HG03354 (cell line): Measurements from ENCODE around the gene PADI6.
"Not testable (repeated sequence)": the region's sequence is repeated elsewhere in the genome, so short reads cannot be mapped to it uniquely, and the experiment has no call there.

Source experiments
- ATAC-seq: cut with Tn5 transposase; IDR thresholded peaks from one replicate; pipeline ENCODE4 v1.9.1; 2021; ENCODE audit warnings: mild to moderate bottlenecking; ENCODE audit not compliant: unreplicated experiment, poor library complexity, severe bottlenecking

The PADI6 gene

GRCh38 chr1:17371896-17372295, at the start of gene PADI6:
Gene PADI6 (plus strand): TSS chr1:17372196. CDS start chr1:17372246, 50 bp downstream.
- ATAC-seq, result no peak

DNA sequence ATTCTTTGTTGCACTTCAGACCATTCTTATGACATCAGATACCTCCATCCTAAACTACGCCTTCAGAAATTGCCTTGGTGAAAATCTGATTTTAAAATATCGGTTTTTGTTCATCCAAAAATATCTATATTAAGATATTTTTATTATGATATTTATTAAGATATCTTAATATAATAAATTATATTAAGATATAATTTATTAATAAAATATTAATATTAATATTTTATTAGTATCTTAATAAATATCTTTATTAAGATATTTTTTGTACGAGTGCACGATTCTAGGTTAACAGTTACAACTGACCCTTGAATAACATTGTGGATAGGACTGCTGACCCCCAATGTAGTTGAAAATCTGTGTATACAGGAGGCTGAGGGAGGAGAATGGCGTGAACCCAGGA, 43.1 kb upstream of the PADI6 start:
- ATAC-seq, result no peak

DNA sequence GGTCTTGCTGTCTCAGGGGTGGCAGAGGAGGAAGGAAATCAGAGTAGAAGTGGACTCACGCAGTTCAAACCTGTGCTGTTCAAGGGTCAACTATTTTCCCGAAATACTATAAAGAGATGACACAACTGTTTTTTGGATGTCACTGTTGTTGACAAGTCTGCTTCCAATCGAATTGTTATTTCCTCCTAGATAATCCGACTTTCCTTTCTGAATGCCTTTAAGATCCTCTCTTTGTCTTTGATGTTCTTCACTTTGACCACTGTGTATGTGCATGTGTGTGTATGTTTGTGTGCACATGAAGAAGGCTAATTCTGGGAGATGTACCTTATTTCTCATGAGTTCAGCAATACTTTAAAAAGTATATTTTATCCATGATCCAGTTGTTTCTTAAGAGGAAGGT, 42.4 kb upstream of the PADI6 start:
- ATAC-seq, result no peak

GRCh38 chr1:17330856-17331255, 41.1 kb upstream of the PADI6 start:
- no peak for ATAC-seq

DNA sequence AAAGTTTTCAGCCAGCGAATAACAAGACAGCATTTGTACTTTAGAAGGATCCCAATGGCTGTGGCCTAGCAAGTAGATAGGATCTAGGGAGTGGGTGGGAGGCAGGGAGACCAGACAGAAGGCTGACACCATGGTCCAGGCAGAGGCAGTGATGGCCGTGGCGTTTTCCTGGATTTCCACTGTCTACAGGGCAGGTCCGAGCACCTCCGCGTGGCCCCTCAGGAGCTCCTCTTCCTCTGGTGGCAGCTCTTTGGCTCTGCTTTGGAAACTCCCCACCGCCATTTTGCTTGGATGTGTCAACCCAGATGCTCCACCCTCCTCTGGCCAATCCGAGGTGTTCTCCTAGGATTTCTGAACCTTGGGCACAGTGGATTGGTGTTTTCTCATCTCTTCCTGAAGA, 38.9 kb upstream of the PADI6 start:
- ATAC-seq, result no peak

DNA sequence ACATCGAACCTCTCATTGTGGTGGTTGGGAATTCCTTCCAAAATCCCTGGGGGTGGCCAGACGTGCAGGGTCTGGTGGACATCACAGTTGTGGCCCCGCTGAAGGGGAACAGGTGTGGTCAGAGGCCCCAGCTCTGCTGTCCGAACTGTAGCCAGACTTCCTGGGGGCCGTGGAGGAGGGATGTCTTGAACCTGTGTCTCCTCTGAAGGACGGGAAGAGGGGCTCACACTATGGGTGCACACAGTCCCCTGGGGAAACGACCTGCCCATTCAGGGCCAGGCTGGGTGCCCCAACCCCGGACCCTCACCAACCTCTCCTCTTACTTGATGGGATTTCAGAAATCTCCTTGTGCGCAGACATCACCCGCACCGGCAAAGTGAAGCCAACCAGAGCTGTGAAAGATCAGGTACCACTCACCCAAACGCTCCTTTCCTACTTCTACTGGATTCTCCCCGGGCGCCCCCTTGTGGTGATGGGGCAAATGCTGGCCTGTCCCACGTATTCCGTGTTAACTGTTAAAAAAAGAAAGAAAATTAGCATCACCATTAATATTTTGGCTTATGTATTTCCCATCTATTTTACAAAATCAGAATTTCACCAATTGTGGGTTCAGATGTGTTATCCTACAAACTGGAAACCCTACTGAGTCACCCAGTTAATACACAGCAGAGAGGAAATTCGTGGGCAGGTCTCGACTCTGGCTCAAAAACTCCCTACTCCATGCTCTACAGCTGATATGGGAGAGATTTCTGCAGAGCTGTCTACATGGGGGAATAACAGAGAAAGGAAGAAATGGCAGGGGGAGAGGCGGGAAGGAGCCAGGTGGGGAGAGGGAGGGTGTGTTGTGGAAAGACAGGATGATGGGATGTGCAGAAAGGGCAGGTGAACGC, 35.9 kb upstream of the PADI6 start:
- no peak for ATAC-seq

DNA sequence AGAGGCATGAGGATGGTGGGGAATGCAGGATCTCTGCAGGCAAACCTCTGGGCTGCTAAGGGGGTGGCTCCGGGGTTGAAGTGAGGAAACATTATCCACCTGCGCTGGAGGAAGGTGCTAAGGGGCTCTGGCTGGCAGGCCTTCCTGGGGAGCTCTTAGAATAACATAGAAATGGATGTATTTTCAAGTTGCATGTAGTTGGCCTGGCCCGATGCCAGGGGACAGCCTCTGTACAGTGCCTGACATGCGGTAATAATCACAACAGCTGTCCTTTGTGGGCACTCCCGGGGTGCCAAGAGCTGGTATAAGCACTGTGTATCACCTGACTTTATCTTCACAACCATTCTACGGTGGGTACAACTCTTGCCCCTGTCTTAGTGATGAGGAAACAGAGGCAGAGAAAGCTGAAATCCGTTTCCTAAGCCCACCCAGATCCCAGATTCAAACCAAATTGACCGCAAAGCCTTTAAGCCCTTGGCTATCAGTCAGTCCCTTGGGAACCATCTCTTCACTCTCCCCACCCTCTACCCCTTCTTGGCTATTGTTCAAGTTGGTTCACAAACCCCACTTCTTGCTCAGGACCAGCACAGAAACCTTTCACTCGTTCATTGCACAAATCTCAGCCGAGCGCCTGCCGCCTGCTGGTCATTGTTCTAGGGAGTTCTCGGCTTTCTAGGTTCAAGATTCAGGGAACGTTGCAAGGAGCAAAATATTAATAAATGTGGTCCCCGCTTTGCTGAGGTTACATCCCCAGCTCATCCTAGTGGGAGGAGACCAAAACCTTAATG, 33.1 kb upstream of the PADI6 start:
- no peak for ATAC-seq

- no peak for ATAC-seq
These were observed 32.5 kb upstream of the PADI6 start for GRCh38 chr1:17339521-17339920.

DNA sequence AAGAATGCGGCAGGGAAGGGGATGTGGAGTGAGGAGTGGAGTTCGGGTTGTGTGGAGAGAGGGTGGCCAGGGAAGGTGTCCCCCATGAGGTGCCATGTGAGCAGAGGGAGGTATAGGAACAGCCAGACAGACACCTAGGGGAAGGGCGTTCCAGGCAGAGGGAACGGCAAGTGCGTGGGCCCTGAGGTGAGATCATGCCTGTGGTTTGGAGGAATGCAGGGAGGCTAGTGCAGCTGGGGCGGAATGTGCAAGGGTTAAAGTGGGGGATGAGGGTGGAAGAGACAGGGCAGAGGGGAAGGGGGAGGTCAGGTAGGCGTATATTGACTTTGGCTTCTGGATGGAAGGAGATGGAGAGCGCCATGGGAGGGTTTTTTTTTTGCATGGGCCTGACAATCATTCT, 31.6 kb upstream of the PADI6 start:
- ATAC-seq, result no peak

DNA sequence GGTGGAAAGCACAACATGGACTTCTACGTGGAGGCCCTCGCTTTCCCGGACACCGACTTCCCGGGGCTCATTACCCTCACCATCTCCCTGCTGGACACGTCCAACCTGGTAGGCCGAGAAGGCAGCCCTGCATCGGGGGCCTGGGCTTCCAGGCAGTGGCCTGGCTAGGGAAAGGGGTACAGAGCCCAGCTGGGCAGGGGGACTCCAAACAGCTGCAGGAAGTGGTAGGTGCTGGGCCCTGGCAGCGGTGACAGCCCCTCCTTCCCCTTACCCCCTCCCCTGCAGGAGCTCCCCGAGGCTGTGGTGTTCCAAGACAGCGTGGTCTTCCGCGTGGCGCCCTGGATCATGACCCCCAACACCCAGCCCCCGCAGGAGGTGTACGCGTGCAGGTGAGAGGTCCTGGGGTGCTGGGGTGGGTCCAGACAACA, 30.0 kb upstream of the PADI6 start:
- no peak for ATAC-seq

GRCh38 chr1:17345506-17345905, 26.5 kb upstream of the PADI6 start:
- ATAC-seq, result not testable (repeated sequence)

DNA sequence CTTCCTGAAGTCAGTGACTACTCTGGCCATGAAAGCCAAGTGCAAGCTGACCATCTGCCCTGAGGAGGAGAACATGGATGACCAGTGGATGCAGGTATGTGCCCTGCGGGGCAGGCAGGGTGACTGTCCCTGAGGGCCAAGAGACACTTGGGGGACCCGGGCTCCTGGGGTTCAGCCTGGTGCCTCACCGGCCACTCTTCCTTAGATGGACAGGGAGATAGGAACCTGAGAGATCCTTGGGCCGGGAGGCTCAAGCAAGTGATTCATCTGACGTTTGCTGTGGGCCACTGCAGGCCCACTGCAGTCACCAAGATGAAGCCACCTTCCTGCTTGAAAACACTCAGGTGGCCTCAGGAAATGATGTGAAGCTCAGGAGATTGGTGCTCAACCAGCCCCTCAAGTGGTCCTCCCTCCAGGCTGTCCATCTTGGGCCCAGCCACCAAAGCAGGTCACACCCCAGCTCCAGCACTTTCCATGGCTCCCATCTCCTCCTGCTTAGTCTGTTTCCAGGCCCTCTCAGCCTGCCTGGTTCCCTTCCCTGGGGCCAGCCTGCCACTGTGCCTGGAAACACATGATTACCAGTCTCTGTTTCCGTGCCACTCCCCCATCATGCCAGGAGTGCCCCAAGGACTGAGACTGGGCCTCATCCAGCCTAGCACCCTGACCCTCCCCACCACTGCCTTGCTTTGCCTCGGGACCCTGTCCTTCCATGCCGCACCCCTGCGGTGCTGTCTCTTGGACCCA, 25.8 kb upstream of the PADI6 start:
- ATAC-seq, result no peak

DNA sequence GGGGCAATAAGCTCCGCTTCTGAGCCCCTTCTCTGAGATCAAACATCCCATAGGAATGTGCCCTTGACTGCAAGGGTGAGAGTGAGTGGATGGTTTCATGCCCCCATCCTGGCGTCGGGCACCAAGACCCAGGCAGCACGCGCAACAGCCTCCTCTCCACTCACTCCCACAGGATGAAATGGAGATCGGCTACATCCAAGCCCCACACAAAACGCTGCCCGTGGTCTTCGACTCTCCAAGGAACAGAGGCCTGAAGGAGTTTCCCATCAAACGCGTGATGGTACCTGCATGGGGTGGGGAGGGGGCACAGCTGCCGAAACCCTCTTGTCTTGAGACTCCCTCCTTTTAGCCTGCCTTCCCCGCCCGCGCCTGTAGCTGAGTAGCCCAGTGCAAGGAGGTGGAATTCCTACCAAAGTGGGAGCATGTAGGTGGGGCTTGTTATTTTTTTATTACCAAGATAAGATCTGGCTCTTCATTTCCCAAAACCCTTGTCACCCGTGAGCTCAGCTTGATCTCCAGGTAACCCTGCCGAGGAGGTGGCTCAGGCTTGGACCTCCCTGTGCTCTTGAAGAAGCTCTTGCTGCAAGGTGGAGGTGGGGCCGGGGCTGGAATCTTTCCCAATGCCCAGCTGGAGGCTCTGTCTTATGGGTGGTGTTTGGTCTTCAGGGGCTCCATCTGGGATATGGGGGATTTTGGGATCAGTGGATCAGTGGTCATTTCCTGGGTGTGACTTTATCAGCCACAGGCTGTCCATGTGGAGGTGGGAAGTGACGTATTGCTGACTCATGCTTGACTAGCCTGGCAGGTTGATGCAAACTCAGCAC, 24.0 kb upstream of the PADI6 start:
- no peak for ATAC-seq

- no peak for ATAC-seq
These were observed 23.3 kb upstream of the PADI6 start for GRCh38 chr1:17348593-17349234.

DNA sequence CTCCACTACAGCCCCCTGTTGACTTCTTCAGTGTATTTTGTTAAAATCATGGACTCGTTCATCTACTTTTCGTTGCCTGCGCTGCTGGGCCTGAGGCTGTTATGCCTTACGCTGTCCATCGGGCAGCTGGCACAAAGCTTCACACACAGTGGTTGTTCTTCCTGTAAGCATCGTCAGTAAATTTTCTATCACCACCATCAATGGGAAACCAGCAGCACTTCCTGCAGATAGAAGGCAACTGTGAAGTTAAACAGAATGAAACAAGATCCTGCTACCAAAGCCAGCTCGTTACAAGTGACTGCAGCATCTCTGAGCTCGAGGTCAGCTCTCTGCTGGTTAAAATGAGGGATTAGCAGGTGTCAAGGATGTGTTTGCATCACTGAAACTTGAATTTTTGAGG, 21.9 kb upstream of the PADI6 start:
- no peak for ATAC-seq

DNA sequence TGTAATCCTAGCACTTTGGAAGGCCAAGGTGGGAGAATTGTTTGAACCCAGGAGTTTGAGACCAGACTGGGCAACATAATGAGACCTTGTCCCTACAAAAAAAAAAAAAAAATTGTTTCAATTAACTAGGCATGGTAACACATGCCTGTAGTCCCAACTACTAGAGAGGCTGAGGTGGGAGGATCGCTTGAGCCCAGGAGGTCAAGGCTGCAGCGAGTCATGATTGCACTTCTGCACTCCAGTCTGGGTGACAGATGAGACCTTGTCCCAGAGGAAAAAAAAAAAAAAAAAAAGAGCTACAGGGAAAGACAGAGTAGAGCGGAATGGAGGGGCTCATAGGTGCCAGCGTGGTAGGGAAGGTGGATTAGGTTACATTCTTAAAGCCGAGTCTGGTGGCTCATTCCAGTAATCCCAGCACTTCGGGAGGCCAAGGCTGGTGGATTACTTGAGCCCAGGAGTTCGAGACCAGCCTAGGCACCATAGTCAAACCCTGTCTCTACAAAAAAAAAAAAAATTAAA, 21.0 kb upstream of the PADI6 start:
- ATAC-seq, result no peak

- no peak for ATAC-seq
These were observed 20.2 kb upstream of the PADI6 start for GRCh38 chr1:17351598-17352324.

DNA sequence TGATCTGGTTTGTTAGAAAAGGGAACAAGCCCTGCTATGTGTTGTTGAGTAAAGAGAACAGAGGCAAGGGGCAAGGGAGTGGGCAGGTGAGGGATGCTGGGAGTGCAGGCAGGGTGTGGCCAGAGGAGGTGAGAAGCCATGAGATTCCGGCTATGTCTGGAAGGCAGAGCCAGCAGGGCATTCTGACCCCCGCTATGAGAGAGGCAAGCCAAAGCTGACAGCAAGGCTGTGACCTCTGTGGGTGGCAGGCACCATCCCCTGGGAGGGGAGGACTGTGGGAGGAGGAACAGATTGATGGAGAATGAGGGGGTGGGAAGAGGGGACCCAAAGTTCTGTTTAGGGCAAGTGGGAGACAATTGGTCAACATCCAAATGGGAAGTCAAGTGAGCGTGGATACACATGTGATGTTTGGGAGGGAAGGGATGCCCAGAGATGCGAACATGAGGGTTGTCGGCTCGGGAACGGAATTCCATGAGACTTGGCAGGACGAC, 19.5 kb upstream of the PADI6 start:
- ATAC-seq, result no peak
